Dermis microvascular lymphatic vessel endothelial cell (primary cell): ENCODE measurements around the gene FRMD4A. TPM values are rescaled to one million over a fixed set of nuclear protein-coding genes. Genes with fewer than 3 reads are reported as not detected.
"Not testable (repeated sequence)": the region's sequence is repeated elsewhere in the genome, so short reads cannot be mapped to it uniquely, and the experiment has no call there.

Experiments
- DNase-seq, 2 donors: peaks; one replicate each; pipeline versions ENCODE4 v3.0.0 to v3.0.0-alpha.2; 2010; ENCODE audit warnings: low read depth in 2 of 2
- total RNA-seq: library from RNA; depleted of rRNA; stranded (reverse); fragments of >200 nt; gene quantifications from 2 replicates; pipeline ENCODE4 v1.2.1, GENCODE V29; 2014

The FRMD4A gene
- total RNA-seq, 1 donor from 2014 or later, result 16.3 TPM

- no peak for DNase-seq
Measured at GRCh38 chr10:13729586-13730305, 601.0 kb downstream of the FRMD4A start.

DNA sequence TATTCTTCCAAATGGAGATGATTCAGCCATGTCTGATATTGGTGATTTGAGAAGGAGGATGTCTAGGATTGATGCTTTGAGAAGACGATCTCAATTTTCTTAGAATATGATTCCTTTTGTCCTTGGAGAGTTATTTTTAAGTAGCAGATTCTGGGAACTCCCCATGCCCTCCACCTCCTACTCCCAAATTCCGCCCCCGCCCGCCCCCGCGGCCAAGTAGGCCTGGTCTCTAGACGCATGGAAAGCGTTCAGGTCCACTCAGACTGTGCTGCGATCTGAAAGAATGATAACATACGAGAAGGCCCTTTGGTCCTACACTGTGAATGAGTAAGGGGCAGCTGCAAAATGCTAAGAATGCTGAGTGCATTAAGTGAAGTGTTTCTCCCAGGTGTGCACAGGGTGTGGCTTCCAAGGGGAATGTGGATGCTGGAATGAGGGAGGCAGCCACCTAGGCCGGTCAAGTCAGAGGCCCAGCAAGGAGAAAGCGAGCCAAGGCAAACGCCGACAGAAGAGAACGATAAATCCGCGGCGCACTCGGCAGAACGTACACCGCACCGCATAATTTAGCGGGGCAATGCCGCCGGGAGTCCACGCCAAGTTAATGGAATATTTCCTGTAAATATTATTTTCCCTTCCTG lies 601.7 kb downstream of the FRMD4A start:
- no peak for DNase-seq

DNA sequence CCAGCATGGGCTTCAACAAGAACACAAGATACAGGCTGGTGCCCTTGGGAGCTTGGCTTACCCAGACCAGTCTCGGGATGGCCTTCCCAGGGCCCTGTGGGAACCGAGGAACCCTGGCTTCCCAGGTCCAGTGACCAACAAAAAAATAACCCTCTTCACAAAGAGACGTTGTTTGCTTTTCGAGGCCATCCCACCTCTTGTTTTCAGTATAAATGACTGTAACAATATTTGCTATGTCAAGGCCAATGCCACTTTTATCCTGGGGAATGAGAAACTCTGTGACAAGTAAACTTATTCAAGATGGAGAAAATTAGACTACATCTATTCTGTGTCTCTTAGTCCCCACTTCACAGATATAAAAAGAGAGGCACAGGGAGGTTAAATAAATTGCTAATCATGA lies 605.1 kb downstream of the FRMD4A start:
- DNase-seq, result no peak

- DNase-seq, result no peak
Measured at GRCh38 chr10:13724484-13724883, 606.2 kb downstream of the FRMD4A start.

DNA sequence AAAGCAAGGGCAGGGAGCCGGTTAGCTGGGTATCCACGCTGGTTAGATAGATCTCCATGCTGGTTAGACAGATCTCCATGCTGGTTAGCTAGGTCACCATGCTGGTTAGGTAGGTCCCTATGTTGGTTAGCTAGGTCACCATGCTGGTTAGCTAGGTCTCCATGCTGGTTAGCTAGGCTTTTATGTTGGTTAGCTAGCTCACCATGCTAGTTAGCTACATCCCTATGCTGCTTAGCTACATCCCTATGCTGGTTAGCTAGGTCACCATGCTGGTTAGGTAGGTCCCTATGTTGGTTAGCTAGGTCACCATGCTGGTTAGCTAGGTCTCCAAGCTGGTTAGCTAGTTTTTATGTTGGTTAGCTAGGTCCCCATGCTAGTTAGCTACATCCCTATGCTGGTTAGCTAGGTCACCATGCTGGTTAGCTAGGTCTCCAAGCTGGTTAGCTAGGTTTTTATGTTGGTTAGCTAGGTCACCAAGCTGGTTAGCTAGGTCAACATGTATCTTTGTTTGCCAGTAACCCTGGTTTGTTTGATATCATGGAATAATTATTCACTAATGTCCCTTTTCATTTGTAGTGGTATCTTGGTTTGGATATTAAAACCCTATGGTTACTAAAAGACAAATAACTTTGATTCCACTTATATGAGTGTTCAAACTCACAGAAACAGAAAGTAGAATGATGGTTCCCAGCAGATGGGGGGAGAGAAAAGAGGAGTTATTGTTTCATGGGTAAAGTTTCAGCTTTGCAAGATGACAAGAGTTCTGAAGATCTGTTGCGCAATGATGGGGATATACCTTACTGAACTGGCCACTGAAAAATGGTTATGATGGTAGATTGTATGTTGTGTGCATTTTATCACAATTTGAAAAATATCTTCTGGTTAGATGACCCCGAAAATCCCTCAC lies 607.7 kb downstream of the FRMD4A start:
- no peak for DNase-seq

- DNase-seq, result no peak
Measured at GRCh38 chr10:13721486-13721885, 609.2 kb downstream of the FRMD4A start.

- DNase-seq, result no peak
Measured at GRCh38 chr10:13720699-13721098, 610.0 kb downstream of the FRMD4A start.

GRCh38 chr10:13719425-13719824 lies 611.3 kb downstream of the FRMD4A start:
- DNase-seq, result no peak

DNA sequence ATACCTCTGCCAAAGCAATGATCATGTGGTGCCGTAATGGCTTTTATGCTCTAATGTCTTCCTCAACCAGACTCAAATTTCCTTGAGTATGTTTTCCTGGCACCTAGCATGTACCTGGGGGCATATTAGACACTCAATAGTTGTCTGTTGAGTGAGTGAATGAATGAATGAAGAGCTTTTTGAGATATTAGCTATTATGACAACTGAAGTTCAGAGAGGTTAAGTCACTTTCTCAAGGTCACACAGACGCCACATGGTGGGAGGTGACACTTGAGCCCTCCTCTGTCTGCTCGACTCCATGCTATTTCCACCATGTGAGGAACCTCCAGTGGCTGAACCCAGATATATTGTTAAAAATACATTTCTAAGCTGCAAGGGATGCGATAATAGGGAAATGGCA lies 611.9 kb downstream of the FRMD4A start:
- DNase-seq, result no peak

- no peak for DNase-seq
Measured at GRCh38 chr10:13717936-13718772, 612.6 kb downstream of the FRMD4A start.

- DNase-seq, result no peak
Measured at GRCh38 chr10:13717571-13717935, 613.2 kb downstream of the FRMD4A start.

DNA sequence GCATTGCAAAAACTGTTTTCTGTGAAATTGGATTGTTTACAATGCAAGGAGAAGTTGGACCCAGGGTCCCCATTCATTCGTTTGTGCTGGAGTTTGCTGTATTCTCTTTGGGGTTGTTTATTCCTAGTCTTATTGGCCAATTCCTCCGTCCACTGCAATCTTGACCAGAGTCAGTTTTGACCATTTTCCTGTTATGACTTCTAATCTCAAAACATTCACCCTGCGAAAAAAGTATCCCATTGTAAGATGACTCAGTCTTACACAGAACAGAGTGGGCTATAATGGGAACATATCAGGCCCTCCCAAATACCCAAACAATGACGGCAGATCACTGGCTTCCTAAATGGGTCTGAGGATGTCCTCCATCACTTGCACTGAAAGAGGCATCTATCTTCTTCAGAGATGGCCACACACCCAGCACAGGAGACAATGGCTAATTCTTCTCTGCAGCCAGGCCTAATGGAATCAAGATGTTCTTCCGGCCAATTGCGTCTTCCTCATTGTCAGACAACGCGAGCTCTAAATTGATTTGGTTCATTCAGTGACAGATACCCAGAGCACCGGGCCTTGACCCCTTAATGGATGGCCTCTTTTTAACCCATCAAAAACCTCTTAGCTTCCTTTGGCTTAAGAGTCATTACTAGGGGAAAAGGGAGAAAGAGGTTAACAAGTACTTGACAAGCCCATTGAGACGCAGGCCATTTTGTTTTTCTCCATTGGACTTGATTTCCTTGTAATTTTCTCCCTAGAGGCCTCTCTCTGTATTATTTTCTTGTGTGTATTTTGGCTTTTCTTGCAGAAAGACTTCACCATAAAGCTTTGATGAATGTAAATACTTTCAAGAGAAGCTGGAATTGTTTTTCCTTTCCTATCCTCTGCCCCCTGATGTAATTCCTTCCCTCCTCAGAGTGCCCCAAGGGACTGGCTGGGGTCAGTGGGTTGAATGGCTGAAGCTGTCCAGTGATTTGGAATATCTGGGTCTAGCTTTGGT lies 614.3 kb downstream of the FRMD4A start:
- peak in 1 of 2 donors; percentile 73 for DNase-seq

GRCh38 chr10:13715596-13715995 lies 615.1 kb downstream of the FRMD4A start:
- DNase-seq, result not testable (repeated sequence)

DNA sequence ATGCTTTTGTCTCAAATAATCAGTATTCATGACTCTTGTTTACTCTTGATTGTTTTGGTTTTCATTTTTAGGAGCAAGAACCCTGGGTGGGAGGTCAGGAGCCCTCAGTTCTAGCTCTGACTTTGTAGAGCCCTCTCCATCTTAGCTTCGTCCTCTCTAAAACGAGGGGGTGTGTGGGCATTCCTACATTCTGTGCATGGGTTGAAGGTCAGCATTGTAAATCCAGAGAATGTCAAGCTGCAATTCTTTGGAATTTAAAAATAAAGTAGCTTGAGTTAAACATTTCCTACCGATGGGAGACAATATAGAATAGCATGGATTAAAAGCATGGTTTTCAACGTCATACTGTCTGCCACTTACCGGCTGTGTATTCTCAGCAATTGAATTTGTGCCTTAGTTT lies 615.6 kb downstream of the FRMD4A start:
- DNase-seq, result no peak

DNA sequence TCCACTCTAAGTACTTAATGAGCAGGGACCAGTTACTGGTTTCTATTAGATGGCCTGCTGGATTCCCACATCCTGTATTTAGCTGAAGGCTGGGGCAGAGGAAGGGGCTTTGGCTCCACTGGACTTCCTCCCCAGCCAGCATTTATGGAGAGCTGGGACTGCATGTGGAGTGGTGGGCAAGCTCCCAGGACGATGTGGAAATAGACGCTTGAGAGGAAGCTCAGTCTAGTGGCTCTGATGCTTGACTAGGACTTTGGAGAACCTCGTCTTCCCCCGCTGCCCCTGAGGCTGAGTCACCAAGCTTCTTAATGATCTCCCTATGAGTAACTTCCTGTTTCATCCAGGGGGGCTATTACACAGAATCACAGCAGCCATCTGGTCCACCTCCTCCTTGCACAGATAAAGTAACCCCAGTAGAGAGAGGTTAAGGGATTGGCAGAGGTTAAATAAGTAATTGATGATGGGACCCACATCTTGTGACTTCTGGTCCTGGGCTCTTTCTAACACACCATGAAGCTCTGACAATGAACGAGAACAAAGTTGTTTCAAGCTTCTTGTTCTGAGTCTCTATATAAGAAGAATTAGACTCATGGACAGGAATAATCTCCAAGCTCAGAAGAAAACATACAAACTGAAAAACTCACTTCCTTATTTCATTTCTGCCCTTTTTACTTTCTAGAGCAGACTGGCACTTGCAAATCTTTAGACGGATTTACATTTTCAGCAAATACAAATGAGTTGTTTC lies 617.7 kb downstream of the FRMD4A start:
- DNase-seq, result peak in 1 of 2 donors; percentile 94

DNA sequence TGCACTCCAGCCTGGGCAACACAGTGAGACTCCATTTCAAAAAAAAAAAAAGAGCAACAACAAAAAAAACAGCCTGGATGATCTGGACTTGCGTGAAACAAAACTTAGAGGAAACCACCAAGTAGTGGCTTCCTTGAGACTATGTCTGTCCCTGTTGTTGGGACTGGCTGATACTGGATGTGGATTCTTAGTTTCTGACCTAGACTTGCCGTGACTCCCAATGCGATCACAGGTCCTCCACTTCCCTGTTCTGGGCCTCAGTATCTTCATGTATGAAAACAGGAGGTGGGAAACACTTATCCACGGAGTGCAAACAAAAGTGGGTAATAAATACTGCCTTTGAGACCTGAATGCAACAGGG lies 618.3 kb downstream of the FRMD4A start:
- no peak for DNase-seq

DNA sequence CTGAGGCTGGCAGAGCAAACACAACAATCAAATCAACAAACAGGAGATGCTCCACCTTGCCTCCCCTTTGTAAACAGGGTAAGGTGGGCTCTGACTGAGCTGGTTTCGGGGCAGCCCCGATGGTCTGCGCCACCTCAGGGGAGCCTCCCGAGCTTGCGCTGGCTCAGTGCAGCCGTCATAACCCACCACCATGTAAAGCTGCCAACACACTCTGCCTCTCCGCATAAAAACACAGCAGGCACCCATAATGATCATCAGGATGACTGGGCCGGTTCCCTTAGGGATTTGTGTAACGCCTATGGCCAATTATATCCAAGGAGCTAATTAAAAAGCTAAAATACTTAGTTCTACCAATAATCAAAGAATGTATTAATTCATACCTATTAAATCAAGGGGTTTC lies 619.4 kb downstream of the FRMD4A start:
- no peak for DNase-seq

GRCh38 chr10:13709931-13710650 lies 620.6 kb downstream of the FRMD4A start:
- no peak for DNase-seq
